Stimulated activated CD8-positive, alpha-beta memory T cell treated with anti-CD3 and anti-CD28 coated beads, Interleukin-4, amount 100 ng/mL, for 24 hours (primary cell): ENCODE data around the gene ATPAF2.
"Not testable (repeated sequence)": the region's sequence is repeated elsewhere in the genome, so short reads cannot be mapped to it uniquely, and the experiment has no call there.

ENCODE experiments used
- DNase-seq: peaks from one replicate; pipeline ENCODE4 v3.0.0-alpha.2; 2020; ENCODE audit warnings: low read depth

Gene ATPAF2

GRCh38 chr17:18009609-18010420 is 29.2 kb downstream of the ATPAF2 start:
- no peak for DNase-seq

GRCh38 chr17:18008496-18009268 is 30.3 kb downstream of the ATPAF2 start:
- no peak for DNase-seq

- DNase-seq, result no peak
Measured at GRCh38 chr17:18006495-18007239, 32.3 kb downstream of the ATPAF2 start.

- DNase-seq, result no peak
Measured at GRCh38 chr17:18005496-18005895, 33.5 kb downstream of the ATPAF2 start.

- no peak for DNase-seq
Measured at GRCh38 chr17:18004884-18005305, 34.1 kb downstream of the ATPAF2 start.

- DNase-seq, result no peak
Measured at GRCh38 chr17:18004345-18004744, 34.6 kb downstream of the ATPAF2 start.

GRCh38 chr17:18002171-18002570 is 36.8 kb downstream of the ATPAF2 start:
- no peak for DNase-seq

GRCh38 chr17:18000030-18000408 is 38.9 kb downstream of the ATPAF2 start:
- no peak for DNase-seq

- no peak for DNase-seq
Measured at GRCh38 chr17:17999364-18000029, 39.5 kb downstream of the ATPAF2 start.

GRCh38 chr17:17998934-17999333 is 40.0 kb downstream of the ATPAF2 start:
- DNase-seq, result no peak

GRCh38 chr17:17995887-17996286 is 43.1 kb downstream of the ATPAF2 start:
- not testable (repeated sequence) for DNase-seq

- peak; percentile 7 for DNase-seq
Measured at GRCh38 chr17:17994271-17995069, 44.5 kb downstream of the ATPAF2 start.

- DNase-seq, result no peak
Measured at GRCh38 chr17:17993852-17994251, 45.1 kb downstream of the ATPAF2 start.

- DNase-seq, result no peak
Measured at GRCh38 chr17:17993366-17993765, 45.6 kb downstream of the ATPAF2 start.

GRCh38 chr17:17990282-17990681 is 48.7 kb downstream of the ATPAF2 start:
- DNase-seq, result no peak

GRCh38 chr17:17989618-17990017 is 49.4 kb downstream of the ATPAF2 start:
- DNase-seq, result no peak

- no peak for DNase-seq
Measured at GRCh38 chr17:17989081-17989480, 49.9 kb downstream of the ATPAF2 start.

- DNase-seq, result no peak
Measured at GRCh38 chr17:17988427-17988945, 50.5 kb downstream of the ATPAF2 start.

GRCh38 chr17:17987901-17988300 is 51.1 kb downstream of the ATPAF2 start:
- no peak for DNase-seq

- no peak for DNase-seq
Measured at GRCh38 chr17:17987187-17987896, 51.6 kb downstream of the ATPAF2 start.
